Stimulated activated CD8-positive, alpha-beta memory T cell treated with anti-CD3 and anti-CD28 coated beads, Interleukin-15, amount 100 ng/mL, for 4 hours (primary cell): Measurements from ENCODE around the gene C5orf47.
"Not testable (repeated sequence)": the region's sequence is repeated elsewhere in the genome, so short reads cannot be mapped to it uniquely, and the experiment has no call there.

ENCODE experiments used
- DNase-seq, 2 donors: peaks; one replicate each; pipeline ENCODE4 v3.0.0-alpha.2; 2020; ENCODE audit warnings: low read depth in 2 of 2

C5orf47 gene

GRCh38 chr5:173970878-173971650, 17.9 kb upstream of the C5orf47 start:
- DNase-seq = no peak

- DNase-seq = no peak
Observed at GRCh38 chr5:173971681-173972345, 17.2 kb upstream of the C5orf47 start.

- DNase-seq = no peak
Observed at GRCh38 chr5:173972607-173972924, 16.4 kb upstream of the C5orf47 start.

DNA sequence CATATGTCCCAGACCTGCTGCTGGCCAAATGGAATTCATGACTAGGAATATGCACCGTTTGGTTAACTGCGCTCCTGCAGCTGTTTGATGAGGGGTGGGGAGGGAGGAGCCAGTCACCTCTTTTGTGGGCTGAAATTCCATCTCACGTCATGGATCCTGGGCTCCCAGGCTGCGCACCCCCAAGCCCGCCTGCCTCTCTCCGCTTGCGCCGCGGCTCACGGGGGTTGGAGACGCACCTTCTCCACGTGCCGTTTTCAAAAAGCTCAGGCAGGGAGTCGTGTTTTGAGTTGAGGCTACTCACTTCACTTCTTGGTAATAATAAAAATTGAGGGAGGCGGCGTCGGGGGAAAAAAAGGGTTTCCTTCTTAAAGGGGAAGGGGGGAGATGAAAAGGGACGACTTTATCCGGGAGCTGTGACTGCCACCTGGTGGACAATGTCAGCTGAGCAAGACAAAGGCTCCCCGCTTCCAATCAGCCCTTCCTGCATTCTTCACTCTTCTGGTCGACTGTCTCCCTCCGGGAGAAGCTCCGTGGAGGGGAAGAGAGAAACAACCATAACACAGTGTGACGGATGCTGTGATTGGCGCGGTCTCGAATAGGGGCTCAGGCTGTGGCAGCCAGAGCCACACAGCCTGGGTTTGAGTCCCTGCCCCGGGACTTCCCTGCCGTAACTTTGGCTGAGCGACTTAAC, 15.9 kb upstream of the C5orf47 start:
- DNase-seq = peak; percentile 26 to 61

DNA sequence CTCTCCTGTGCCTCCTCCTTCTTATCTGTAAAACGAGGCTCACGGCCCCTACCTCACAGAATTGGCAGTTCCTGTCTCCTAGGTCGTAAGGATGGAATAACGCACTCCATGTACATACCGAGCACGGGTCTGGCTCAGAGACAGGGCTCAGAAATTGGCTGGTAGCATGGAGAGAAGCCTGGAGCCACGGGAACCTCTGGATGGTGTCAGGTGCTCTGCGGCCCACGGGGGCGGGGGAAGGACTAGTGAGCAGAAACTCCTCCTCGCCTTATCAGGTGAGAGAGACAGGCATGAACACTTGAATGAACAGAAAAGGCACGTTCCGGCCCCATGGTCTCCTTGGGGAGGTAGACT, 15.4 kb upstream of the C5orf47 start:
- no peak for DNase-seq

DNA sequence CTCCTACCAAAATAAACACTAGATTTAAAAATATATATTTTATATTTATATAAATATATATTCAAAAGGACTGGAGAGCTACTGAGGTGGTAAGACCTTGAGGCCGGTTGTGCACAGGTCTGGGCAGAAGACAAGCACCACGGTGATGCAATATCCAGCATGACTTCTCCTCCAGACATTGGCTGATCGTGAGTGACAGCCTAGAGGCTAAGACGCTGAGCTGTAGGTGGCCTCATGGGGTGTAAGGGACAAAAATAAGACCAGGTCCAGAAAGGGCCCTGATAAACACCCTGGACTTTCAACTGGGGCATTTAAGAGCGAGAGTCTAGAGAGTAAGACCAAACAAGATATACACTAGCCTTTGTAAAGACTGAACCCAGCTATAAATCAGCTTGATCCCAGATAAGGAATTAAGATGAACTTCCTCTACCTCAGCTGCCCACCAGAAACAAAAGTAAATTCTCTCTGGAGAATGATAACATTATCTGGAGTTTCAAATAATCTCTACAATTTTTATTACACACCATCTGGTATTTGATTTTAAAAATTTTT, 14.2 kb upstream of the C5orf47 start:
- no peak for DNase-seq

DNA sequence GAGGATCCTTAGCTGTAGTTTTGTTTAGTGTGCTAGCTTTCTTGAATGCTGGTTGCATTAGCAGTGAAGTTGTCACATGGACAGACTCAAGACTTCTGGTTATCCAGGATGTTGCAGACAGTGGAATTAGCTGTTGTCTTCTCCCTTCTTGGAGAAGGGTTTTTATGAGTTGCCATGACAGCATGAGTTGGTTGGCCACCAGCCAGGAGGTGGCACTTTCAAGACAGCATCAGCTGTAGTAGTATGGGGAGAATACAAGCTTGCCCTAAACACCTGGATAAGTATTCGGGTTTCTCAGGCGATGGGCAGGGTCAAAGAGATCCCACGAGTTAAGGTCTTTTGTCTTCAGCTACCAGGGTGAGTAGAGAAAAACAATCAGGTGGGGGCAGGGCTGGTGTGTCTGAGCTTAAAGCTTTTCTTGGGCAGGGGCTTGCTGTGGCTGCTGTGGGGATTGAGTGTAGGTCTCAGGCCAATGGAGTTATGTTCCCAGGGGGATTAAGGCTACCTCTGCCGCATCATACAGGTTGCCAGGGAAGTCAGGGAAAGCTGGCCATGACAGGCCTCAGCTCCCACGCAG, 7.7 kb upstream of the C5orf47 start:
- DNase-seq = no peak

- DNase-seq = no peak
Observed at GRCh38 chr5:173984218-173984617, 4.8 kb upstream of the C5orf47 start.

GRCh38 chr5:173989432-173990082, 587 bp downstream of the C5orf47 start:
- no peak for DNase-seq

- no peak for DNase-seq
Observed at GRCh38 chr5:173997331-173997730, 8.4 kb downstream of the C5orf47 start.

- DNase-seq = no peak
Observed at GRCh38 chr5:173998531-173998930, 9.6 kb downstream of the C5orf47 start.

GRCh38 chr5:174000076-174000475, 11.1 kb downstream of the C5orf47 start:
- no peak for DNase-seq

DNA sequence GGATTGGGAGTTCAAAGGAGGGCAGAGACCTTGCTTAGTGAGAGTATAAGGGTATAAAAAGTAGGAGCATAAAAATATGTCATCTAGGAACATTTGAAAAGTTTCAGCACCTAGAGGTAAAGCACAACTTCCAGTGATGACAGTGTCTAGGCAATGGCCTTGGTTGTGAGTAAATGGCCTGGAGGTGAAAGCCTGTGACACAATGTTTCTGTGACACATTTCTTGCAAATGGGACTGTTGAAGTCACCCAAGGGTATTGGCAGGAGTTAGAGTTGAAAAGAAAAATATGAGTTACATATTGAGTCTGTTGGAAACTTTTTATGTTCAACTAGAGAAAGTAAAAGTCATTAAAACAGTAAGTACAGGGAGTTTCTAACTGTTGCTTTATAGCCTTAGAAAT, 14.8 kb downstream of the C5orf47 start:
- DNase-seq = no peak

- DNase-seq = no peak
Observed at GRCh38 chr5:174008922-174009321, 20.0 kb downstream of the C5orf47 start.

DNA sequence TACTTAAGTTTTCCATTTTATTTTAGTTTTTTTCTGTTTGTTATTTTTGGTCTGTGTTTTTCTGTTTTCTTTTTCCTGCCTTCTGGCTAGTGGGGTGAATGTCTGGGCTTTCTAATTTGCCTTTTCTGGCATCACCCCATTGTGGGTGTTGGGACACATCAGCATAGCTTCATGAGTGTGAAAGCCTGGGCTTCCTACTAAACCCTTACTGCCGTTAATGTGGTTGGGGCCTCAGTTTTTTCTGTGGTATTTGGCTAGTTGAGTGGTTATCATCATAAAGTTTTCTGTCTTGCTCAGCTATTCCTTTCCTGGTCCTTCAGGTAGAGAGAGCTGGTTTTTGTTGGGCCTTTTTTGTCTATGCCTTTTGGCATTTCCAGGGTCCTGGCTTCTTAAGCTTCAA, 21.4 kb downstream of the C5orf47 start:
- DNase-seq = no peak

- DNase-seq = no peak
Observed at GRCh38 chr5:174011441-174011840, 22.5 kb downstream of the C5orf47 start.

DNA sequence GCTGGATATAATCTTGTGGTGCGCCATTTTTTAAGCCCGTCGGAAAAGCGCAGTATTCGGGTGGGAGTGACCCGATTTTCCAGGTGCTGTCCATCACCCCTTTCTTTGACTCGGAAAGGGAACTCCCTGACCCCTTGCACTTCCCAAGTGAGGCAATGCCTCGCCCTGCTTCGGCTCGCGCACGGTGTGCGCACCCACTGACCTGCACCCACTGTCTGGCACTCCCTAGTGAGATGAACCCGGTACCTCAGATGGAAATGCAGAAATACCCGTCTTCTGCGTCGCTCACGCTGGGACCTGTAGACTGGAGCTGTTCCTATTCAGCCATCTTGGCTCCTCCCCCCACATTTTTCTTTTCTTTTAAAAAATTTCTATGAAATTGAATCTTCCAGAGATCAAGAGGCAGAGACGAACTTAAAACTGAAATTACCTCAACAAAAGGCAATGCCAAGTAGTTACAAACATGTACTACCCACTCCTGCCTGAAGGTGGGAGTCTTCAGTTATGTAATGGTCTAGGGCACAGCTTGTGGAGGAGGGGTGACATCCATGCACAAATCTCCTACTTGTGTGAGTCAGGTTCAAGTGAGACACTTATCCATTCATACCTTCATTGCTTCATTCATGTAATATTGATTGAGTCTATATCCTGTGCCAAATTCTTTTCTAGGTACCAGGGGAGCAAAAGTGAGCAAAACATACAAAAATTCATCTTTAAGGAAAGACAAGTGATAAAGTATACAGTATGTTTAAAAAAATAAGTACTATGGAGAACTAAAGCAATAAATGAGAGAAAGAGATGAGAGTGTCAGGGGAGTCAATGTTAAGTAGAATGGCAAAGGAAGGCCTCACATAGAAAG, 31.3 kb downstream of the C5orf47 start:
- DNase-seq = not testable (repeated sequence)

DNA sequence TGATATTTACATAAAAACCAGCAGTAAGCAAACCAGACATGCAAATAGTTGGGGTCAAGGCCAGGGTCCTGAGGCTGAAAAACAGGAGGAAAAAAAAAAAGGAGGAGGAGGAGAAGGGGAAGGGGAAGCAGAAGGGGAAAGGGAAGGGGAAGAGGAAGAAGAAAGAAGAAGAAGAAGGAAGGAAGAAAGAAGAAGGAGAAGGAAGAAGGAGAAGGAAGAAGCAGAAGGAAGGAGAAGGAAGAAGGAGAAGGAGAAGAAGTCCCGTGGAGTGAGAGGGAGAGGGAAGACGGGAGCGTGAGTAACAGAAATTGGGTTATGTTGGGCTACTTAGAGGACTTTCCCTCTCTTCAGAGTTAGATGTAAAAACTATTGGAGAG, 31.9 kb downstream of the C5orf47 start:
- DNase-seq = no peak

- no peak for DNase-seq
Observed at GRCh38 chr5:174022384-174023095, 33.6 kb downstream of the C5orf47 start.

DNA sequence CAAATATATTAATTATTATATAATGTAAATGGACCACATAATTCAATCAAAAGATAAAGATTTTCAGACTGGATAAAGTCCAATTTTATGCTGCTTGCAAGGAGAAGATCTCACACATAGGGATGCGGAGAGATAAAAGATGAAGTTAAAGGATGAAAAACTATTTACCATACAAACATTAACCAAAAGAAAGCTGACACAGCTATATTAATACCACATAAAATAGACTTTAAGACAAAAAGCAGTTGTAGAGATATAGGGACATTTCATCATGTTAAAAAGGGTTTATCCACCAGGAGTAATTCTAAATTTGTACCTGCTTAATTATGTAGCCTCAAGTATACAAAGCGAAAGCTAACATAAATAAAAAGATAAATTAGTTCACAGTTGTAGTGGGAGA, 41.3 kb downstream of the C5orf47 start:
- DNase-seq = no peak
